Neural progenitor cell (in vitro differentiated cells): ENCODE data around the gene ZBTB7A.

Experiments used
- EZH2 ChIP-seq: fragments of 200-600 bp; sonication (generic); IDR thresholded peaks from 2 replicates; pipeline ENCODE4 v1.6.1; 2017; ENCODE audit warnings: antibody characterized with exemption, mild to moderate bottlenecking, moderate library complexity
- TF ChIP-seq, protein P1 (sequence below): fragments of 200-600 bp; sonication (generic); IDR thresholded peaks from 2 replicates; pipeline ENCODE4 v1.5.1; 2017; ENCODE audit warnings: antibody characterized with exemption, mild to moderate bottlenecking

DNA sequence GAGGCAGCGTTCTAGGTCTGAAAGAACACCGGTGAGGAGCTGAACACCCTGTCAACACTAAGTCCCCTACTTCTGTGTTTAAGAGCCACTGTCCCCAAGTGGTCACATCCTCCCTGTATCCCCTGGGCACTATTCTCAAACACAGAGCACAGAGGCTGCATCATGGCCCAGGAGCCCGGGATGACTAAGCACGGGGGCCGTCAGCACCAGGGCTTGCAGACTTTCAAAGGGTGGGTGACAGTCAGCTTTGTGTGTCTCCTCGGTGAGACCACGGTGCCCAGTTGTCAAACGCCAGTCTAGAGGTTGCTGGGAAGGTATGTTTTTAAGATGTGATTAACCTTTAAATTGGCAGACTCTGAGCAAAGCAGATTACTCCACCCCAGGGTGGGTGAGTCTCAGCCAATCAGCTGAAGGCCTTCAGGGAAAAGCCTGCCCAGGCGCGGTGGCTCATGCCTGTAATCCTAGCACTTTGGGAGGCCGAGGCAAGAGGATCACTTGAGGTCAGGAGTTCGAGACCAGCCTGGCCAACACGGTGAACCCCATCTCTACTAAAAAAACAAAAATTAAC is 49.2 kb upstream of the ZBTB7A start:
- TF ChIP-seq, protein P1, sequence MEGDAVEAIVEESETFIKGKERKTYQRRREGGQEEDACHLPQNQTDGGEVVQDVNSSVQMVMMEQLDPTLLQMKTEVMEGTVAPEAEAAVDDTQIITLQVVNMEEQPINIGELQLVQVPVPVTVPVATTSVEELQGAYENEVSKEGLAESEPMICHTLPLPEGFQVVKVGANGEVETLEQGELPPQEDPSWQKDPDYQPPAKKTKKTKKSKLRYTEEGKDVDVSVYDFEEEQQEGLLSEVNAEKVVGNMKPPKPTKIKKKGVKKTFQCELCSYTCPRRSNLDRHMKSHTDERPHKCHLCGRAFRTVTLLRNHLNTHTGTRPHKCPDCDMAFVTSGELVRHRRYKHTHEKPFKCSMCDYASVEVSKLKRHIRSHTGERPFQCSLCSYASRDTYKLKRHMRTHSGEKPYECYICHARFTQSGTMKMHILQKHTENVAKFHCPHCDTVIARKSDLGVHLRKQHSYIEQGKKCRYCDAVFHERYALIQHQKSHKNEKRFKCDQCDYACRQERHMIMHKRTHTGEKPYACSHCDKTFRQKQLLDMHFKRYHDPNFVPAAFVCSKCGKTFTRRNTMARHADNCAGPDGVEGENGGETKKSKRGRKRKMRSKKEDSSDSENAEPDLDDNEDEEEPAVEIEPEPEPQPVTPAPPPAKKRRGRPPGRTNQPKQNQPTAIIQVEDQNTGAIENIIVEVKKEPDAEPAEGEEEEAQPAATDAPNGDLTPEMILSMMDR: no peak
- no peak for TF ChIP-seq EZH2
